Measurements from ENCODE around the gene TGM5.
A peak's percentile ranks its signal among the peaks of the same experiment; 100 is the strongest.

Gene TGM5

DNA sequence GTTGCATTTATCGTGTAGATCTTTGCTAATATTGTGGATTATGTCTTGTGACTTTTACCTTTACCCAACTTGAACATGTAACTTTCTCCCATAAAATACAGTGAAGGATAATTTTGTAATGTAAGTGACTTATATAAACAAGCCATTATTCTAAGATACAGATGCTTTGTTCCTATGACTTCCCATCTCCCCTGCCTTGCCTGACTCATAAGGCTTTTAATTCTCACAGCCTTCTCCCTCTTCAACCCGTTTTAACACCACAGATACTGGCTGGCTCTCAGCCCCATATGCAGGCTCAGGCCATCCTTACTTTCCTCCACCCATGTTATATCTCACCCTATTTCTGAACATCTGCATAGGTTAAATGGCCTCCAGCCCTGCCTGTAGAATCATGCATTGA lies 77.4 kb downstream of the TGM5 start:
- DNase-seq: no peak

DNA sequence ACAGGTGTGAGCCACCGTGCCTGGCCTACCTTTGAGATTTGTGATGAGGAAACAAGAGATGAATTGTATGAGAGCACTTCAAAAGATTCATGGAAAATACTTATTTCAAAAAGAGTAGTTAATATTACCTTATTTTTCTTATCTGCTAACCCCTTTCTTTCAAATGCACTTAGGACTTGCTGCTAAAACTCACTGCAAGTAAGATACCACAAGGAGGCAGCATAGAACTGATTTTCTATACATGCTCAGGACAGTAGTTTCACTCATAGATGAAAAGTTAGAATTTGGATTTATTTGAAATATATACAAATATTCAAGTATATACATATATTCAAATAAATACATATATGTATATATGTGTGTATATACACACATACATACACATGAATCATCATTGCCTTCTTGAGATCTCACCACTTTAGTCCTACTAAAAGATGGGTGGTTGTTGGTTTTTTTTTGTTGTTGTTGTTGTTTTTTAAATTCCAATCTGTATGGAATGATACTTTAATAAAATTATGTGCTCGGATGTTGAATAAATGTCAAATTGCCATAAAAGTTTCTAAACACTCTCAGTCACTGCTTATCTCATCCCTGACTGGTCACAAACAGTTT lies 79.1 kb downstream of the TGM5 start:
- peak; percentile 69 to 80 (median 77) for DNase-seq

DNA sequence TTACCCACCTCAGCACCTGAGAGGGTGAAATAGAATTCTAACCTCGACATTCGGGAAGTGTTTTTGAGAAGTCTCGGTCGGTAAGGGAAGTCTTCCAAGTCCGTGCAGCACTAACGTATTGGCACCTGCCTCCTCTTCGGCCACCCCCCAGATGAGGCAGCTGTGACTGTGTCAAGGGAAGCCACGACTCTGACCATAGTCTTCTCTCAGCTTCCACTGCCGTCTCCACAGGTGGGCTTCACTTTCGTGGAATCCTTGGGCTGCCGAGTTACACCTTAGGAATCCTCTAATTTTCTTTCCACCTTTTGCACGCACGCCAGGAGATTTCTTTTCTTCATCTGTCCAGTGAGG lies 80.8 kb downstream of the TGM5 start:
- peak in 2 of 3 donors; percentile 24 to 33 for DNase-seq

DNA sequence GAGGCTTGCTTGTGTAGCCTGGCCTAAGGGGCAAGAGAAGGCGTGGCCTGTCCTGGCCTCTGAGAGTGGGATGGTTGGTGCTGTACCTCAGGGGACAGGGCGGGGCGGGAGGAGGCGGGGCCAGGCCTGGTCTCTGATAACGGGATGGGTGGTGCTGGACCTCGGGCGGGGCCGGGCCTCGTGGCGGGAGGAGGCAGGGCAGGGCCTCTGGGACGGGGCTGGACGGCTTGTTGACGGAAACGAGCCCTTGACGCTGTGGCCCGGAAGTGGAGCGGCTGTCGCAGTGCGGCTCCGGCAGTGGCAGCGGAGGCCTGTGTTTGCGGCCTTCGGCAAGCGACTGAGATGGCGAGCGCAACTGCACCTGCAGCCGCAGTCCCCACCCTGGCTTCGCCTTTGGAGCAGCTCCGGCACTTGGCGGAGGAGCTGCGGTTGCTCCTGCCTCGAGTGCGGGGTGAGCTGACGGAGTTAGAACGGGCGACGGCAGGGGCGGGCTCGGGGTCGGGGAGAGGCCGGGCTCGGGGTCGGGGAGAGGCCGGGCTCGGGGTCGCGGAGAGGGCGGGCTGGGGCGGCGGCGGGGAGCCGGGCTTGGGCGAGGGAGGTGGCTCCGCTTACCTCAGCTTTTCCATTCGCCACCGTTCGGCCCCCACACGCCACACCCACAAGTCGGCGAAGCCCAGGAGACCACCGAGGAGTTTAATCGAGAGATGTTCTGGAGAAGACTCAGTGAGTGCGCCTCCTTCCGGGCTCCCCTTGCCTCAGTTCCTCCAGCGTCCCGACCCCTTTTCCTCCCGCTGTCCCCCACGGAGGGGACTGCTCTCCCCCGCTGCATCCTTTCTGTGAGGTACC lies 81.3 kb downstream of the TGM5 start, which contains the start of gene CCNDBP1:
CCNDBP1 (plus strand) TSS at position 247 of the 846 bp plus-strand sequence; CDS start at position 343, 96 bp downstream.
- peak; percentile 91 to 96 (median 92) for DNase-seq

DNA sequence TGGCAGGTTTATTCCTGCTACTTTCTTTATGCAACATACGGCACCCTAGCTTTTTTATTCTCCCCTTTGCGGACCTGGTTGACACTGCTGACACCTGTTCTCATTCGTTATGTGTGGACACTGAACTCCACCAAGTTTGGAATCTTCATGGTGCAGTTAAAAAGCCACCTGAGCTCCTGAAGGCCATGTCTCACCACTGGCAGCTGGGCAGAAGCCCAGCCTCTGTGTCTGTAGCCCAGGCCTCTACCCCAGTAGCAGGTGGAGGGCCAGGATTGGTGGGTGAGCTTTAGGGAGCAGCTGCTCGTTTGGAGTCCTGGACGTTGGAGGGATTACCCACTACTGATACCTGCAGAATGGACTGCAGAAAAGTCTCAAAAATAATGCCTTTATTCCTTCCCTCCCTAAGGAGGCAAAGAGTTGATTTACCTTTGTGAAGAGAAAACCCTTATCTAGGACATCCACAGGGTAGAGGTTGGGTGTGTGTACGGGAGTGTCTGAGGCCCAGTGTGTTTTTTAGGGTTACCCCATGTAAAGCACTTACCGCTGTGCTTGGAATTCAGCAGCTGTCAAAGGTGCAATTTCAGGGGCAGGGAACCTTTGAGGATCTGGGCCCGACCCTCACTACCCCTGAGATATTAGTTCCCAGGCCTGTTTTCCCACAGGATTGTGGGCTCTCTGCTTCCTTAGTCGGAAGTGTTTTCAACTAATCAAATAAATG lies 82.2 kb downstream of the TGM5 start:
- DNase-seq: no peak

DNA sequence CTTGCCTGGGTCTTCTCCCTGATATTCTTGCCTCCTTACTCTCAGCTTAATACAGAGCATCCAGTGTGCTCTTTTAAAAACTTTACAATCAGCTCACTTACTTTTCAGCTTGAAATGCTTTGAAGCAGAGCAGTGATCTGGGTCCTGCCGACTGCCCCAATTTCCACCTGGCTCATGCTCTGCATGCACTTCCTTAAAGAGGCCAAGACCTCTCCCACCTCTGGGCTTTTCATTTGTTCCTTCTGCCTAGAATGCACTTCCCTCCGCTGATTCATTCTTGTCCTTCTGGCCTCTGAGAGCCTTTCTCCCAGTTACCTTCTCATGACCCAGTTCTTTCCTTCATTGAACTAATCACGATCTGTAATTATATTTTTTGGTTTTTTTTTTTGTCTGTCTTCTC lies 83.5 kb downstream of the TGM5 start:
- DNase-seq: peak in 2 of 3 donors; percentile 3 to 13
